GM18907 (cell line): ENCODE data around the gene ACSL6.

Experiments used
- ATAC-seq: cut with Tn5 transposase; IDR thresholded peaks from one replicate; pipeline ENCODE4 v1.9.1; 2021; ENCODE audit warnings: mild to moderate bottlenecking, moderate library complexity; ENCODE audit not compliant: unreplicated experiment

Gene ACSL6, protein sequence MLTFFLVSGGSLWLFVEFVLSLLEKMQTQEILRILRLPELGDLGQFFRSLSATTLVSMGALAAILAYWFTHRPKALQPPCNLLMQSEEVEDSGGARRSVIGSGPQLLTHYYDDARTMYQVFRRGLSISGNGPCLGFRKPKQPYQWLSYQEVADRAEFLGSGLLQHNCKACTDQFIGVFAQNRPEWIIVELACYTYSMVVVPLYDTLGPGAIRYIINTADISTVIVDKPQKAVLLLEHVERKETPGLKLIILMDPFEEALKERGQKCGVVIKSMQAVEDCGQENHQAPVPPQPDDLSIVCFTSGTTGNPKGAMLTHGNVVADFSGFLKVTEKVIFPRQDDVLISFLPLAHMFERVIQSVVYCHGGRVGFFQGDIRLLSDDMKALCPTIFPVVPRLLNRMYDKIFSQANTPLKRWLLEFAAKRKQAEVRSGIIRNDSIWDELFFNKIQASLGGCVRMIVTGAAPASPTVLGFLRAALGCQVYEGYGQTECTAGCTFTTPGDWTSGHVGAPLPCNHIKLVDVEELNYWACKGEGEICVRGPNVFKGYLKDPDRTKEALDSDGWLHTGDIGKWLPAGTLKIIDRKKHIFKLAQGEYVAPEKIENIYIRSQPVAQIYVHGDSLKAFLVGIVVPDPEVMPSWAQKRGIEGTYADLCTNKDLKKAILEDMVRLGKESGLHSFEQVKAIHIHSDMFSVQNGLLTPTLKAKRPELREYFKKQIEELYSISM

GRCh38 chr5:132011622-132012343 is at the start of gene ACSL6:
TSS of gene ACSL6 (minus strand) at chr5:132011658. CDS start at chr5:132011553, 105 bp downstream.
- ATAC-seq: no peak

DNA sequence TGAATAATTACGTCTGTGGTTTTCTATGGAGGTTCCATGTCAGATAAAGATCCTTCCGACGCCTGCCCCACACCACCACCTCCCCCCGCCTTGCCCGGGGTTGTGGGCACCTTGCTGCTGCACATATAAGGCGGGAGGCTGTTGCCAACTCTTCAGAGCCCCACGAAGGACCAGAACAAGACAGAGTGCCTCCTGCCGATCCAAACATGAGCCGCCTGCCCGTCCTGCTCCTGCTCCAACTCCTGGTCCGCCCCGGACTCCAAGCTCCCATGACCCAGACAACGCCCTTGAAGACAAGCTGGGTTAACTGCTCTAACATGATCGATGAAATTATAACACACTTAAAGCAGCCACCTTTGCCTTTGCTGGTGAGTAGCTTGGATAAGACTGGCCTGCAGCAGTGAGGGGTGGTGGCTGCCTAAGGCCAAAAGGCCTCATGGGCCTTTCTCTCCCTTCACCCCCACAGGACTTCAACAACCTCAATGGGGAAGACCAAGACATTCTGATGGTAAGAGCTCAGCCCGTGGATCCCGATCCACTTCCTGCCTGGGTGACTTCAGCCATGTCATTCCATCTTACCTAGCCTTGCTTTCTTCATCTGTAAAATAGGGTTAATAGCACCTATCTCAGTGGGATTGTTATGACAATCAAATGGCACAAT is 49.2 kb upstream of the ACSL6 start, which contains the start of gene IL3:
Gene IL3 (plus strand): TSS at position 155 of the 661 bp plus-strand sequence. CDS start 52 bp downstream, at position 207.
- no peak for ATAC-seq

DNA sequence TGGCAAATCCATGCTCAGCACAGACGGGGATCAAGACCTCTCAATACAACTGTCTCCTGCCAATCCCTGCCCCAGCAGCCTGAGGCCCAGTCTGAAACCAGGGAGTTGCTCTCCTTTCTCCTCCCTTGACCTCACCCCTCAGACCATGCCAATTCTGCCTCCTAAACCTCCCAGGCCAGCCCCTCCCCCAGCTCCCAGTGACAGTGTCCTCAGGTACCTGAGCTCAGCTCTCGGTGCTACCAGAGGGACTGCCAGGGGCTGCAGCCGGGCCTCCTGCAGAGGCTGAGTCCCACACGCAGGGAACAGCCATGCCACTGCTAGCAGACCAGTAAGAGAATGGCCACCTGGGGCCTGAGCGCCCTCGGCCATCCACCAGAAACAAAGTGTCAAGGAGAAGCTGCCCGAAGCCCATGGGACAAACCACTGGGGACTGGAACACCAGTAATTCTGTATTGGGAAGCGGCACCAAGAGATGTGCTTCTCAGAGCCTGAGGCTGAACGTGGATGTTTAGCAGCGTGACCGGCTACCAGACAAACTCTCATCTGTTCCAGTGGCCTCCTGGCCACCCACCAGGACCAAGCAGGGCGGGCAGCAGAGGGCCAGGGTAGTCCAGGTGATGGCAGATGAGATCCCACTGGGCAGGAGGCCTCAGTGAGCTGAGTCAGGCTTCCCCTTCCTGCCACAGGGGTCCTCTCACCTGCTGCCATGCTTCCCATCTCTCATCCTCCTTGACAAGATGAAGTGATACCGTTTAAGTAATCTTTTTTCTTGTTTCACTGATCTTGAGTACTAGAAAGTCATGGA is 48.4 kb upstream of the ACSL6 start:
- no peak for ATAC-seq

GRCh38 chr5:132059043-132059695 is 47.7 kb upstream of the ACSL6 start:
- ATAC-seq: no peak

GRCh38 chr5:132058646-132059042 is 47.2 kb upstream of the ACSL6 start:
- no peak for ATAC-seq

DNA sequence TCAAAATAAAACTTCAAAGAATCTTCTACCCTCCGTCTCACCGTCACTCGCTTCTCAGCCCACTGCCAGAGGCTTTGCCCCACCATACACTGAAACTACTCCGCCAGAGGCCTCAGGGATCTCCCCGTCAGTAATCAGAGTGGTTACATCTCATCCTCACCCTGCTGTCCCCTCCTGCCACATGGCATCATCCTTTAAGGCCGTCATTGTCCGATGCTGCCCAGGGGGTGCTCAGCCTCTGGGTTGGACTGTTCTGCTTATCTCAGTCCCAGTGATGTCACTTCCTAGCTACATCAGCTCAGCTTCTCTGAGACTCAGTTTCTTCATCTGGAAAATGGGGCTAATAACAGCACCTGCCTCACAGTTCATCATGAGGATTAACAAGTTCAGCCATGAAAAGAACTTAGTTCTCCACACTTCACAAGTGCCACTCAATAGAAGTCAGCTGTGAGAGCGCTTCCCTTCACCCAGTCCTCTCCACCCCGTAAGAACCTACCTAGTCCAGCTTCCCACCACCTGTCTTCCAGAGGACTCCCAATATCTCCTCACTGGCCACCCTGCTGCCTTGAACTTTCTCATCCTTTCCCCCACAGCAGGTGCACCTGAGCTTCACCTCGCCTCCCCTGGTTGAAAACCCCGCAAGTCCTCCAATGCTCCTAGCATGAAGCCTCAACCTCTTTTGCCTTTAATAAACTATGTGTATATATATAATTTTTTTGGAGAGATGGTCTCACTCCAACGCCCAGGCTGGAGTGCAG is 46.2 kb upstream of the ACSL6 start:
- ATAC-seq: no peak

DNA sequence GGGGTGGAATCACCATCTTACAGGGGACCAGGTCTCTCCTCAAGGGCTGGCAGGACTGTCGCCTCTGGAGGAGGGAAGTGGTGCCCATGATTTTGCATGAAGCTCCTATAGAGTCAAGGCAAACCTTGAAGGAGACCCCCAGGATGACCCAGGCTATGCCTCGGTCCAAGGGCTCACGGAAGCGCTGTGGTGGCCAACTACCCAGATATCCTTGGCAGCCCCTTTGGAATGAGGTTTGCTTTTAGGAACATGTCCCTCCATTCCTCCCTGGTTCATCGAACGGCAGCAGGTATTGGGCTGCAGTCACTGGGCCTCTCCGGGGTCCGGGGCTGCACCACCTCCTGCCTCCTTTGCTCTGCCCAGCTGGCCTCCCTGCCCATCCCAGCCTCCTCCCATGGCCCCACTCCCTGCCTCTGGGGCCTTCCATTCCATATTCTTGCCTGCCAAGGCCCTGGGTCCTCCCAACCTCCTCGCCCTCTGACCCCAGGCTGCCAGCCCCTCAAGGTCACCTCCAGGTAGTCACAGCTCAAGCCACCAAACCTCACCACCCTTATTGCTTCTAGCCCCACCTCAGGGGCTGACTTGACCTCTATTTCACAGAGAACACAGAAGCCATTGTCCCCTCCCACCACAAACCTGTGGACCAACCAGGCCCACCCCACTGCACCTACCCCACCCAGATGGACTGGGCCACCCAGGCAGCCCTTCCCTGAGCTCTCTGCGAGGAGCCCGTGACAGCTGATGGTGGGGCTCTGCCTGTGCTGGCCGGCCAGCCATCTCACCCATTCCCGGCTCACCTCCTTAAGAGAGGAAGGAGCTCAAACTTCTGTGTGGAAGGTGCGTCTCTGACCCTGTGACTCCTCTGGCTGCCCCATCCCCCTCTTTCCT is 45.4 kb upstream of the ACSL6 start:
- ATAC-seq: no peak

DNA sequence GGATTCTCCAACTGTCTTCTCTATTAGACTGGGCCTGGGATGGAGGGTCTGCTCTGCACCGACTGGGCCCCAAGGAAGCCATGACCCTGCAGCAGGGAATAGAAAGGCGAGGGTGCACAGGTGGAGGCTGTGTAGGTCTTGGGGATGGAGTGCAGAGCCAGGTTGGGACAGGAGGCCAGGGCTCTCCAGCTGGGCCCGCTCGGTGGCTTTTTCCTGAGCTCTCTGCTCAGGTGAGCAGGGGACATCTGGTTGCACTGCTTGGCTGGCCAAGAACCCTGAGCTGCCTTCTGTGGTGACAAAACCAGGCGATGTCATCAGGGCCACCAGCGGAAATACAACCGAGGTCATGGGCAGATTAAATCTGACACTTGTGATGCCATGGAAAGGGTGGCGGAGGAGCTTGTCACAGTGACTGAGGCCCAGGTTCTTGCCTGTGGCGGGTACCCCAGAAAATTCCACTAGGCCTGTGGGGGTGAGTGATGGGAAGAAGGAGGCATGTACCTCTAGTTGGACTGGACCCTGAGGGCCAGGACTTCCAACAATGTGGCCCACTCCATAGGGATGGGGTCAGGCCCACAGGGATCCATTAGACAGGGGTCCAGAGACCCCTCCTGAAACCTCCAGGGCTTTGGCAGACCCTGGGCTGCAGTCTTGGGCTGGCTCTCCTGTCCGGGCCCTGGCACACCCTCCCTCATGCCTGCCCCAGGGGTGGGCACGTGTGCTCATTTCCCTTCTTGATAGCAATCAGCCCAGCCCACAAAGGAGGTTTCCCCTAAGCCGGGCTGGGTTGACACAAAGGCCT is 44.6 kb upstream of the ACSL6 start:
- ATAC-seq: no peak

- no peak for ATAC-seq
These were observed 44.0 kb upstream of the ACSL6 start for GRCh38 chr5:132055441-132055807.

DNA sequence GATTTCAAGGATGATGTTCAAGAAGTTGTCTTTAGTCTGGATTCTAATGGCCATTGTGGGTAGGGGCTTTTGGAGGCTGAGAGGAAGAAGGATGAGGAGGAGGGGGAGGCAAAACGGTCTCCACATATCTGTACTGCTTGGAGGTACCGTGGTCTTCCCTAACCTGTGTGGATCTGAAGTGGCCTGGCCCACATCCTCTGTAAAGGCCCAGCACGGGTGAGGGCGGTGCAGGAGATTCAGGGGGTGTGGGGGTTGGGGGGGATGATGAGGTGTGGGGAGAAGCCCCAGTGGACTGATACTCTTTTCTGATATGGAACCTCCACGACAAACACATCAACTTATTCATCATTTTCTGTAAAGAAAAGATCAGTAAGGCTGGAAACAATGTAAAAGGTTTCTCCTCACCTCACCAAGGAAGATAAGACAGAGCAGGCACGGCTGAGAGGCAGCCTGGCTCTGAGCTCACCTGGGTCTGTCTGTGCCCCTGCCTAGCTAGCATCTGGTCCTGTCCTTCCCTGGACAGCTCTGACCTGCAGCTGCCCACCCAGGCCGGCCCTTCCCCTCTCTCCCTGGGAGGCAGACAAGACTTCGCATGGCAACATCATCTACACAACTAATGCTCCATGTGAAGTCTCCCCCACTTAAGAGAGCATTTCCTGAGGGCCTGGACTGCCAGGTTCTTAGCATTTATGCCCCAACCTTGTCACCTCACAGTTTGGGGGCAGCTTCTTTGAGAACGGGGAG is 43.4 kb upstream of the ACSL6 start:
- ATAC-seq: no peak

GRCh38 chr5:132054031-132054696 is 42.7 kb upstream of the ACSL6 start:
- no peak for ATAC-seq

GRCh38 chr5:132053483-132053882 is 42.0 kb upstream of the ACSL6 start:
- no peak for ATAC-seq

DNA sequence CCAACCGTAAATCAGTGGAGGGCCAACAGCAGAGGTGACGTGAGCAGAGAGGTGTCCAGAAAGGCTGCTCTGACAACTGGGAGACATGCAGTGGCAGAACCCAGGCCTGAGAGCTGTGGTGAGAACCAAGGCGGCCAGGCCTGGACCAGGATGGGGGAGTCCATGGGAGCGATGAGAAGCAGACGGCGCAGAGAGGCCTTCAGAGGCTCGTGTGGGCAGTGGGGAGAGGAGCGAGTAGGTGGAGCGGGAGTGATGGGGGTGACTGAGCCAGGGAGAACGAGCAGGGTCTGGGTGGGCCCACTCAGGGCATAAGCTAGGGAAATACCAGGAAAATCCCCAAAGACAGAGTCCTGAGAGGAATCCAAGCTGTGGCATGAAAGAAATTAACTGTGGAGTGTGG is 41.1 kb upstream of the ACSL6 start:
- no peak for ATAC-seq

GRCh38 chr5:132050661-132051552 is 39.4 kb upstream of the ACSL6 start:
- no peak for ATAC-seq

- ATAC-seq: no peak
These were observed 38.7 kb upstream of the ACSL6 start for GRCh38 chr5:132050136-132050535.
